ENCODE data around the gene HPSE2.

Gene HPSE2

GRCh38 chr10:98489561-98490481 lies 745.8 kb downstream of the HPSE2 start:
- no peak for DNase-seq (ENCODE audit: low read depth, low spot score)
- Histone ChIP-seq H3K4me1 (ENCODE audit: control insufficient read depth, insufficient read depth, low read length) (no peaks in the 10 kb centered on the region), H3K27me3 (ENCODE audit: control insufficient read depth, insufficient read depth, low read length) (no peaks in the 10 kb centered on the region), H3K9me3 (ENCODE audit: control insufficient read depth, insufficient read depth, low read length) (no peaks in the 10 kb centered on the region), H3K4me3 (ENCODE audit: low read length) (no peak overlapping the region), H3K27ac (ENCODE audit: low read length) (no peak overlapping the region), H3K36me3 (ENCODE audit: control insufficient read depth, insufficient read depth, low read length) (no peaks in the 10 kb centered on the region)
- no CpG with 5 or more reads among the region's 13 CpGs for WGBS (ENCODE audit: insufficient coverage, insufficient read length)

GRCh38 chr10:98488669-98489430 lies 746.8 kb downstream of the HPSE2 start:
- WGBS (ENCODE audit: insufficient coverage, insufficient read length), result no CpG with 5 or more reads among the region's 1 CpG
- Histone ChIP-seq H3K36me3 (ENCODE audit: control insufficient read depth, insufficient read depth, low read length) (no peaks in the 10 kb centered on the region), H3K9me3 (ENCODE audit: control insufficient read depth, insufficient read depth, low read length) (no peaks in the 10 kb centered on the region), H3K27me3 (ENCODE audit: control insufficient read depth, insufficient read depth, low read length) (no peaks in the 10 kb centered on the region), H3K4me3 (ENCODE audit: low read length) (no peak overlapping the region), H3K4me1 (ENCODE audit: control insufficient read depth, insufficient read depth, low read length) (no peaks in the 10 kb centered on the region), H3K27ac (ENCODE audit: low read length) (no peak overlapping the region)
- DNase-seq (ENCODE audit: low read depth, low spot score), result no peak

GRCh38 chr10:98487649-98488048 lies 748.0 kb downstream of the HPSE2 start:
- no peaks in the 10 kb centered on the region for H3K27me3 ChIP-seq (ENCODE audit: control insufficient read depth, insufficient read depth, low read length)
- no peak overlapping the region for H3K27ac ChIP-seq (ENCODE audit: low read length)
- no peaks in the 10 kb centered on the region for H3K36me3 ChIP-seq (ENCODE audit: control insufficient read depth, insufficient read depth, low read length)
- no peak for DNase-seq (ENCODE audit: low read depth, low spot score)
- WGBS (ENCODE audit: insufficient coverage, insufficient read length), result no CpG with 5 or more reads among the region's 3 CpGs
- H3K4me3 ChIP-seq (ENCODE audit: low read length), result no peak overlapping the region
- no peaks in the 10 kb centered on the region for H3K9me3 ChIP-seq (ENCODE audit: control insufficient read depth, insufficient read depth, low read length)
- H3K4me1 ChIP-seq (ENCODE audit: control insufficient read depth, insufficient read depth, low read length), result no peaks in the 10 kb centered on the region

- DNase-seq (ENCODE audit: low read depth, low spot score), result no peak
- no CpG with 5 or more reads among the region's 3 CpGs for WGBS (ENCODE audit: insufficient coverage, insufficient read length)
- Histone ChIP-seq H3K9me3 (ENCODE audit: control insufficient read depth, insufficient read depth, low read length) (no peaks in the 10 kb centered on the region), H3K27me3 (ENCODE audit: control insufficient read depth, insufficient read depth, low read length) (no peaks in the 10 kb centered on the region), H3K4me3 (ENCODE audit: low read length) (no peak overlapping the region), H3K4me1 (ENCODE audit: control insufficient read depth, insufficient read depth, low read length) (no peaks in the 10 kb centered on the region), H3K27ac (ENCODE audit: low read length) (no peak overlapping the region), H3K36me3 (ENCODE audit: control insufficient read depth, insufficient read depth, low read length) (no peaks in the 10 kb centered on the region)
These were observed 749.2 kb downstream of the HPSE2 start for GRCh38 chr10:98486421-98486820.

- no CpG with 5 or more reads among the region's 2 CpGs for WGBS (ENCODE audit: insufficient coverage, insufficient read length)
- Histone ChIP-seq H3K4me3 (ENCODE audit: low read length) (no peak overlapping the region), H3K27me3 (ENCODE audit: control insufficient read depth, insufficient read depth, low read length) (no peaks in the 10 kb centered on the region), H3K4me1 (ENCODE audit: control insufficient read depth, insufficient read depth, low read length) (no peaks in the 10 kb centered on the region), H3K36me3 (ENCODE audit: control insufficient read depth, insufficient read depth, low read length) (no peaks in the 10 kb centered on the region), H3K27ac (ENCODE audit: low read length) (no peak overlapping the region), H3K9me3 (ENCODE audit: control insufficient read depth, insufficient read depth, low read length) (no peaks in the 10 kb centered on the region)
- no peak for DNase-seq (ENCODE audit: low read depth, low spot score)
These were observed 749.7 kb downstream of the HPSE2 start for GRCh38 chr10:98485959-98486358.

- no peak for DNase-seq (ENCODE audit: low read depth, low spot score)
- H3K27ac ChIP-seq (ENCODE audit: low read length), result no peak overlapping the region
- no peaks in the 10 kb centered on the region for H3K27me3 ChIP-seq (ENCODE audit: control insufficient read depth, insufficient read depth, low read length)
- H3K9me3 ChIP-seq (ENCODE audit: control insufficient read depth, insufficient read depth, low read length), result no peaks in the 10 kb centered on the region
- no peaks in the 10 kb centered on the region for H3K36me3 ChIP-seq (ENCODE audit: control insufficient read depth, insufficient read depth, low read length)
- no peaks in the 10 kb centered on the region for H3K4me1 ChIP-seq (ENCODE audit: control insufficient read depth, insufficient read depth, low read length)
- no peak overlapping the region for H3K4me3 ChIP-seq (ENCODE audit: low read length)
These were observed 752.0 kb downstream of the HPSE2 start for GRCh38 chr10:98483658-98484057.

- H3K27me3 ChIP-seq (ENCODE audit: control insufficient read depth, insufficient read depth, low read length), result no peaks in the 10 kb centered on the region
- no peaks in the 10 kb centered on the region for H3K9me3 ChIP-seq (ENCODE audit: control insufficient read depth, insufficient read depth, low read length)
- WGBS (ENCODE audit: insufficient coverage, insufficient read length), result no CpG with 5 or more reads among the region's 2 CpGs
- no peak for DNase-seq (ENCODE audit: low read depth, low spot score)
- H3K4me1 ChIP-seq (ENCODE audit: control insufficient read depth, insufficient read depth, low read length), result no peaks in the 10 kb centered on the region
- no peak overlapping the region for H3K4me3 ChIP-seq (ENCODE audit: low read length)
- no peaks in the 10 kb centered on the region for H3K36me3 ChIP-seq (ENCODE audit: control insufficient read depth, insufficient read depth, low read length)
- H3K27ac ChIP-seq (ENCODE audit: low read length), result no peak overlapping the region
These were observed 753.6 kb downstream of the HPSE2 start for GRCh38 chr10:98482096-98482495.

- no peaks in the 10 kb centered on the region for H3K36me3 ChIP-seq (ENCODE audit: control insufficient read depth, insufficient read depth, low read length)
- DNase-seq (ENCODE audit: low read depth, low spot score), result no peak
- no peaks in the 10 kb centered on the region for H3K27me3 ChIP-seq (ENCODE audit: control insufficient read depth, insufficient read depth, low read length)
- H3K27ac ChIP-seq (ENCODE audit: low read length), result no peak overlapping the region
- H3K4me1 ChIP-seq (ENCODE audit: control insufficient read depth, insufficient read depth, low read length), result no peaks in the 10 kb centered on the region
- WGBS (ENCODE audit: insufficient coverage, insufficient read length), result no CpG with 5 or more reads among the region's 5 CpGs
- no peak overlapping the region for H3K4me3 ChIP-seq (ENCODE audit: low read length)
- H3K9me3 ChIP-seq (ENCODE audit: control insufficient read depth, insufficient read depth, low read length), result no peaks in the 10 kb centered on the region
These were observed 754.2 kb downstream of the HPSE2 start for GRCh38 chr10:98481404-98481945.

- no peak for DNase-seq (ENCODE audit: low read depth, low spot score)
- Histone ChIP-seq H3K4me1 (ENCODE audit: control insufficient read depth, insufficient read depth, low read length) (no peaks in the 10 kb centered on the region), H3K4me3 (ENCODE audit: low read length) (no peak overlapping the region), H3K27me3 (ENCODE audit: control insufficient read depth, insufficient read depth, low read length) (no peaks in the 10 kb centered on the region), H3K36me3 (ENCODE audit: control insufficient read depth, insufficient read depth, low read length) (no peaks in the 10 kb centered on the region), H3K9me3 (ENCODE audit: control insufficient read depth, insufficient read depth, low read length) (no peaks in the 10 kb centered on the region), H3K27ac (ENCODE audit: low read length) (no peak overlapping the region)
- WGBS (ENCODE audit: insufficient coverage, insufficient read length), result no CpG with 5 or more reads among the region's 6 CpGs
These were observed 757.0 kb downstream of the HPSE2 start for GRCh38 chr10:98478430-98479222.

GRCh38 chr10:98477861-98478260 lies 757.8 kb downstream of the HPSE2 start:
- Histone ChIP-seq H3K27ac (ENCODE audit: low read length) (no peak overlapping the region), H3K36me3 (ENCODE audit: control insufficient read depth, insufficient read depth, low read length) (no peaks in the 10 kb centered on the region), H3K9me3 (ENCODE audit: control insufficient read depth, insufficient read depth, low read length) (no peaks in the 10 kb centered on the region), H3K27me3 (ENCODE audit: control insufficient read depth, insufficient read depth, low read length) (no peaks in the 10 kb centered on the region), H3K4me1 (ENCODE audit: control insufficient read depth, insufficient read depth, low read length) (no peaks in the 10 kb centered on the region), H3K4me3 (ENCODE audit: low read length) (no peak overlapping the region)
- DNase-seq (ENCODE audit: low read depth, low spot score), result no peak
